GM21360 (cell line): ENCODE results near the gene SDCBP2.
A peak's percentile ranks its signal among the peaks of the same experiment; 100 is the strongest.

Source experiments
- ATAC-seq: cut with Tn5 transposase; IDR thresholded peaks from one replicate; pipeline ENCODE4 v1.9.1; 2021; ENCODE audit warnings: mild to moderate bottlenecking, moderate library complexity; ENCODE audit not compliant: unreplicated experiment

The SDCBP2 gene

GRCh38 chr20:1278993-1279392 lies 49.9 kb downstream of the SDCBP2 start:
- no peak for ATAC-seq

DNA sequence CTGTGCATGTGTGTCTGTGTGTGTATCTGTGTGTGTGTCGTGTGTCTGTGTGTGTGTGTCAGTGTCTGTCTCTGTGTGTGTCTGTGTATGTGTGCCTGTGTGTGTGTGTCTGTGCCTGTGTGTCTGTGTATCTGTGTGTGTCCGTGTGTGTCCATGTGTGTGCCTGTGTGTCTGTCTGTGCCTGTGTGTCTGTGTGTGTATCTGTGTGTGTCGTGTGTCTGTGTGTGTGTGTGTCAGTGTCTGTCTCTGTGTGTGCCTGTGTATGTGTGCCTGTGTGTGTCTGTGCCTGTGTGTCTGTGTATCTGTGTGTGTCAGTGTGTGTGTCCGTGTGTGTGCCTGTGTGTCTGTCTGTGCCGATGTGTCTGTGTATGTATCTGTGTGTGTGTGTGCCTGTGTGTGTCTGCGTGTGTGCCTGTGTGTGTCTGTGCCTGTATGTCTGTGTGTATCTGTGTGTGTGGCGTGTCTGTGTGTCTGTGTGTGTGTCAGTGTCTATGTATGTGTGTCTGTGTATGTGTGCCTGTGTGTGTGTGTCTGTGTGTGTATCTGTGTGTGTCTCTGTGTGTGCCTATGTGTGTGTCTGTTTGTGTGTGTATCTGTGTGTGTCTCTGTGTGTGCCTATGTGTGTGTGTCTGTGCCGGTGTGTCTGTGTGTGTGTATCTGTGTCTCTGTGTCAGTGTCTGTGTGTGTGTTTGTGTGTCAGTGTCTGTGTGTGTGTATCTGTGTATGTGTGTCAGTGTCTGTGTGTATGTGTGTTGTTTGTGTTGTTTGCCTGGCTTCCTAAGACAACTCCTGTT lies 51.2 kb downstream of the SDCBP2 start:
- no peak for ATAC-seq

DNA sequence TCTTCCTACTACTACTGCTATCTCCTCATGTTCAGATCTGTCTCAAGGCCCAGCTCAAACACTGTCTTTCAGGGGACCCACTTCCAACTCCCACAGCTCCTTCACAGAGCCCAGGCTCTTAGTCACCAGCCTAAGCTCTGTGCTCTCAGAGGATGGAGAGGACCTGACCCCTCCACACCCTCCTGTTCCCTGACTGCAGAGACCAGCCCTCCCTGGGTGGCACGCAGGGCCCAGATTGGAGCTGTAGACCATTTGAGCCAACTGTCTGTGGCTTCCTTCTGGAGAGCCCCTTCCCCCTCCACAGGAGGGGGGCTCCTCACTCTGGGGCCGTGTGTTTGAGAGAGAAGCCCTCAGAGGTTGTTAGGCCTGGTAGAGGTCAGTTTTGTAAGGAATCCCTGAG lies 53.0 kb downstream of the SDCBP2 start:
- no peak for ATAC-seq

- no peak for ATAC-seq
Measured at GRCh38 chr20:1274485-1275311, 54.2 kb downstream of the SDCBP2 start.

- no peak for ATAC-seq
Measured at GRCh38 chr20:1273366-1273765, 55.6 kb downstream of the SDCBP2 start.

DNA sequence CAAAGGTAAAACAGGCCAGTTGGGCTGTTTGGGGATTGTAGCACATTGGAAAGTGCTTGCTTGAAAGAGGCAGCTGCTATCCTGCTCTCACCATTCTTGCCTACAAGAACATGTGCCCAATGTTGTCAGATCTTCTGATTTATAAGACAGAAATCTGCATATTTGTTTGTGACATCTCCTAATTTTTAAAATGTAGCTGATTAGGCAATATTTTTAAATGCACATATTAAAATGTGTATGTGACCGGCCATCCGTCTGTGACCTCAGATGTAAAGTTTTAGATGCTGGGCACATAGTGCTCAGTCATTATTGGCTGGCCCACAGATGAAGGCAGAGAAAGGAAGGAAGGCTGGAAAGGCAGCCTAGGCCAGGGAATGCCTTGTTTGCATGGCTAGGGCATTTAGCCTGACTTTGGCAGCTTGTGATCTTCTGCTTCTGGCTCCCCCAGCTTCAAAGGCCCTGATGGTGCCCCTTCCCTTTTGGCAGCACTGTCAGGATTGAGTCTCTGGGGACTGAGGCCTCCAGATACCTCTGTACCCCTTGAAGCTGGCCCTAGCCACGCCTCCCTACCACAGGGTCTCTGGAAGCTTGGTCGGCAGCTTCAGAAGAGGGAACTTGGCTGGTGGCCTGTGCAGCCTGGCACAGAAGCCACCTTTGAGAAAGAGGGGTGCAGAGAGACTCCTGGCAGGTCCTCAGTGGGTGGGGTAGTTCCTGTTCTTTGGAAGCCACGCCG lies 56.4 kb downstream of the SDCBP2 start:
- ATAC-seq = no peak

DNA sequence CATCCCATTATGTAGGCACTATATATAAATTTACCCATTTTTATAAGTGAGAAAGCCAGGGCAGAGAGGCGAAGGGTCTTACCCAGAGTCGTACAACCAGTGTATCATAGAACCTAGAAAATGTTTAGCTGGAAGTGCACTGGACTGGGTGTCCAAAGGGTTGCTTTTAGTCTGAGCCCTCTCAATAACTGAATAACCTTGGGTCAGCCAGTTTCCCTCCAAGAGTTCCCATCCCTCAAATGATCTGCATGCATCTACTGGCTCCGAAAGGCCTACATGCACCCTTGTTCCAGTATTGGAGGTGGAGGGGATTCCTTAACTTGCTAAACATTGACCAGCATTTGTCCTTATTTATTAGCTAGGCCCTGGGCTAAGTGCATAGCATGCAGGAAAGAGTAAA lies 59.1 kb downstream of the SDCBP2 start:
- no peak for ATAC-seq

- ATAC-seq = no peak
Measured at GRCh38 chr20:1269235-1269634, 59.7 kb downstream of the SDCBP2 start.

GRCh38 chr20:1267809-1268374 lies 61.0 kb downstream of the SDCBP2 start:
- ATAC-seq = no peak

DNA sequence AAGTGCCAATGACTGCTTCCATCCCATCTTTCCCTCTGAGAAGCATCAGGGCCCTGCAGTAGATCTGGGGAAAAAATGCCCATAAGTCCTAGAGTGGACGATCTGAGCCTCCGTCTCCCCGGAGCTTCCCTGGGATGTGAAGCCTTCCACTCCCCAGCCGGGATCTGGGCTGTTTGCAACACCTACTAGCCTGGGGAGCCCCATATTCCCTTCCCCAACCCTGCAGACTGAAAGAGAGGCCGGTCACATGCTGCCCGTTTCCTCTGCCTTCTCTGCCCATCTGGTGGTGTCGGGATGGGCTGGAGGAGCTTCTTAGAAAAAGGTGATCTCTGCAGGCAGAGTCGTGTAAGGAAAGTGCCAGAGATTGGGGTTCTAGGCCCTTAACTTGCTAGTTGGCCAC lies 61.8 kb downstream of the SDCBP2 start:
- ATAC-seq = no peak

GRCh38 chr20:1266167-1266973 lies 62.6 kb downstream of the SDCBP2 start, which contains the start of gene SNPH:
SNPH (plus strand) TSS chr20:1266294; CDS start chr20:1296240, 29,946 bp downstream.
- peak; percentile 64 for ATAC-seq

DNA sequence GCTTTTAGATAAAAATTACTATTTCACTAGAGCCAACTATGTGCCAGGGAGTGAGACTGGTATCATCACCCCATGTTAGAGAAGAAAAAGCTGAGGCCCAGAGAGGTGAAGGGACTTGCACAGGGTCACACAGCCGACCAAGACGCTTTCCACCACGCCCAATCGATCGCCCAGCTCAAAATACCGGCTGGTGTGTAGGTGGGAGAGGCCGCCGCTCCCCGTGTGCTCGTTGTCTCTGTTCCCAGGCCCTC lies 63.1 kb downstream of the SDCBP2 start:
- no peak for ATAC-seq

GRCh38 chr20:1265226-1265915 lies 63.6 kb downstream of the SDCBP2 start:
- no peak for ATAC-seq

DNA sequence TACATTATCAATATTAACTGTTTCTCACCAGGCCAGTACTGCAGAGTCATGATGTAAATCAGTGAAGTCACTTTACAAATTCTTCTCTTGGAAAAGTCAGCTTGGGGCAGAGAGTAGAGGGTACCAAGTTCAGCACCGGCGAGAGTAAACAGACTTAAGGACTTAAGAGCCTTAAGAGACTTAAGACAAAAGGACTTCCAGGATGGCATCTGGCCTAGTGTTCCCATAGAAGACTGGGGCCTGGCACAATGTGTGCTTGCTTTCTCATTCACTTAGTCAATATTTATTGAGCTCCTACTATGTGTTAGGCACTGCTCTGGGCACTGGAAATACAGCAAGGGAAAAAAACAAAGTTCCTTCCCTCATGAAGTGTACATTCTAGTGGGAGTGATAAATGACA lies 64.2 kb downstream of the SDCBP2 start:
- ATAC-seq = no peak

DNA sequence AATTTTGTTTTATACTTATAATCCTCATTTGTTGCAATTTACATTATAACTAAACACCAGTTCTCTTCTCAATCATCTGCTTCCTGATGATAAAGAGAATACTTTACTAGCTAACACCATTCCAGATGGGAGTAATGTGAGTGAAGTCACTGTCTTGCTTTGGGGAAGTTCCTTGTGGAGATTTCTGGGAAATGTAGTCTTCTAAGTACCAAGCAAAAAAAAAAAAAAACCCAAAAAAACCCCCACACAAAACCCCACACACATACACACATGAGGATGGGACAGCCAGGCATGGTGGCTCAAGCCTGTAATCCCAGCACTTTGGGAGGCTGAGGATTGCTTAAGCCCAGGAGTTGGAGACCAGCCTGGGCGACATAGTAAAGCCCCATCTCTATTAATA lies 65.1 kb downstream of the SDCBP2 start:
- ATAC-seq = no peak
